Measurements from ENCODE around the gene OPRM1.

GRCh38 chr6:154249499-154250298, 210.7 kb downstream of the OPRM1 start:
- TF ChIP-seq CTCF (IDR thresholded peaks at IDR 0.05), result no peak
- TF ChIP-seq POLR2A (IDR thresholded peaks at IDR 0.05), result no peak

Data from heart left ventricle (tissue), 13 donors.